Neuronal stem cell (in vitro differentiated cells): ENCODE data around the gene ANKS1A.
A peak's percentile ranks its signal among the peaks of the same experiment; 100 is the strongest.

ENCODE experiments used
- DNase-seq: peaks from one replicate; pipeline ENCODE4 v3.0.0-alpha.2; 2013; ENCODE audit warnings: low spot score
- H2AFZ ChIP-seq: one replicate; pipeline ENCODE4 v1.6.1; 2013; ENCODE audit warnings: mild to moderate bottlenecking, low read length, inconsistent platforms
- H2AK5ac ChIP-seq: 2 replicates; pipeline ENCODE4 v1.6.1; 2013; ENCODE audit warnings: low read depth, mild to moderate bottlenecking, inconsistent platforms, low read length, moderate library complexity, mixed read lengths
- H2BK120ac ChIP-seq: 2 replicates; pipeline ENCODE4 v1.6.1; 2013; ENCODE audit warnings: low read depth, mild to moderate bottlenecking, inconsistent platforms, low read length, moderate library complexity, mixed read lengths
- H2BK12ac ChIP-seq: one replicate; pipeline ENCODE4 v1.6.1; 2013; ENCODE audit warnings: low read length, inconsistent platforms
- H2BK15ac ChIP-seq: 2 replicates; pipeline ENCODE4 v1.6.1; 2013; ENCODE audit warnings: mild to moderate bottlenecking, low read length, inconsistent platforms, mixed read lengths
- H2BK5ac ChIP-seq: one replicate; pipeline ENCODE4 v1.6.1; 2013; ENCODE audit warnings: inconsistent platforms, mild to moderate bottlenecking, low read length, moderate library complexity
- H3K14ac ChIP-seq: one replicate; pipeline ENCODE4 v1.6.1; 2013; ENCODE audit warnings: low read length, inconsistent platforms
- H3K18ac ChIP-seq: 2 replicates; pipeline ENCODE4 v1.6.1; 2013; ENCODE audit warnings: low read length, inconsistent platforms
- H3K23ac ChIP-seq: 2 replicates; pipeline ENCODE4 v1.6.1; 2013; ENCODE audit warnings: low read depth, mild to moderate bottlenecking, mixed read lengths, low read length, inconsistent platforms; ENCODE audit not compliant: poor library complexity
- H3K27ac ChIP-seq: replicated peaks from 3 replicates; pipeline ENCODE4 v1.5.1; 2013; ENCODE audit warnings: low read length, inconsistent platforms
- H3K27me3 ChIP-seq, 3 experiments: 2 replicates each; pipeline ENCODE4 v1.6.1; 2013; ENCODE audit warnings: low read length in 3 of 3, mild to moderate bottlenecking in 2 of 3, inconsistent platforms in 1 of 3, low read depth in 1 of 3, mixed read lengths in 1 of 3, moderate library complexity in 1 of 3; ENCODE audit not compliant: control insufficient read depth in 3 of 3, insufficient read depth in 3 of 3
- H3K36me3 ChIP-seq, 2 donors: replicated peaks in 1 of 2; 2 replicates each; pipeline ENCODE4 v1.6.1; 2013; ENCODE audit warnings: low read length in 2 of 2; ENCODE audit not compliant: control insufficient read depth in 2 of 2, insufficient read depth in 2 of 2
- H3K4ac ChIP-seq: 2 replicates; pipeline ENCODE4 v1.6.1; 2013; ENCODE audit warnings: inconsistent platforms, mild to moderate bottlenecking, low read length, moderate library complexity
- H3K4me1 ChIP-seq, 2 donors: 1 replicate in 1 of 2; 2 replicates in 1 of 2; pipeline ENCODE4 v1.6.1; 2013; ENCODE audit warnings: low read length in 2 of 2, low read depth in 1 of 2; ENCODE audit not compliant: control insufficient read depth in 2 of 2, insufficient read depth in 1 of 2
- H3K4me2 ChIP-seq: one replicate; pipeline ENCODE4 v1.6.1; 2013; ENCODE audit warnings: mild to moderate bottlenecking, low read length, inconsistent platforms; ENCODE audit not compliant: insufficient read depth, poor library complexity, severe bottlenecking
- H3K4me3 ChIP-seq, 2 donors: 2 replicates each; pipeline ENCODE4 v1.5.1; 2013; ENCODE audit warnings: low read length in 2 of 2, mild to moderate bottlenecking in 2 of 2, inconsistent platforms in 1 of 2, moderate library complexity in 1 of 2
- H3K79me1 ChIP-seq: one replicate; pipeline ENCODE4 v1.6.1; 2013; ENCODE audit warnings: low read depth, mild to moderate bottlenecking, inconsistent platforms, low read length, moderate library complexity
- H3K9ac ChIP-seq: one replicate; pipeline ENCODE4 v1.6.1; 2013; ENCODE audit warnings: mild to moderate bottlenecking, low read depth, low read length, inconsistent platforms; ENCODE audit not compliant: poor library complexity
- H3K9me3 ChIP-seq, 2 donors: replicated peaks in 1 of 2; 2 replicates each; pipeline versions ENCODE3 to v1.6.1; 2013; ENCODE audit warnings: low read length in 2 of 2, mild to moderate bottlenecking in 2 of 2, inconsistent platforms in 1 of 2, low read depth in 1 of 2, mixed read lengths in 1 of 2, moderate library complexity in 1 of 2; ENCODE audit not compliant: control insufficient read depth in 2 of 2, insufficient read depth in 1 of 2
- H4K8ac ChIP-seq: one replicate; pipeline ENCODE4 v1.6.1; 2013; ENCODE audit warnings: low read depth, mild to moderate bottlenecking, inconsistent platforms, low read length, moderate library complexity
- H4K91ac ChIP-seq: one replicate; pipeline ENCODE4 v1.6.1; 2013; ENCODE audit warnings: low read length, low read depth, mild to moderate bottlenecking, inconsistent platforms; ENCODE audit not compliant: poor library complexity
- WGBS, 2 donors: extraction: QIAGEN DNeasy Blood & Tissue Kit; methylation state at CpG; one replicate each; pipeline ENCODE4 v1.1.7; 2013; ENCODE audit warnings: missing lambda C conversion rate in 2 of 2, mixed read lengths in 1 of 2; ENCODE audit not compliant: insufficient read length in 2 of 2, insufficient replicate concordance in 1 of 2; ENCODE audit errors: extremely low coverage in 2 of 2; 5-methylcytosine and 5-hydroxymethylcytosine counted together

Gene ANKS1A

DNA sequence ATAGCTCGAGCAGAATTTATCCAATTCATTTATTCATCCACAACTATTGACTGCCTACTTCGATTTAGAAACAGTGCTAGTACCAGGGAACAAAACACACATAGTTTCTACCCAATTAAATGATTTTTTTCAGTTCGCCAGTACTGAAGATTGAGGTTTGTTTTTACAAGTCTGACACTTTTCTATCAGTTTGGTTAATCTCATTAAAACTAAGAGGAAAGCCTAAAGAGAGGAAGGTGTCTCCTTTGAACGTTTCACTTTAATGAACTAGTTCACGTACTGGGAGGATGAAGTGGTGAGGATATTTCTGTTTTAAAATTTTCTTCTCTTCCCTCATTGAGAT lies 570 bp upstream of the ANKS1A start:
- Histone ChIP-seq H3K14ac (no peak overlapping the region), H2AK5ac (no peak overlapping the region), H3K4me2 (peak overlapping the region; percentile 71), H2BK5ac (no peak overlapping the region), H3K27me3 (no peaks in the 10 kb centered on the region), H3K36me3 (peaks cover 0 to 20% of the 10 kb centered on the region in 2 donors), H3K18ac (no peak overlapping the region), H2BK15ac (no peak overlapping the region), H3K9ac (no peak overlapping the region), H3K4ac (no peak overlapping the region), H3K4me3 (peak overlapping the region; percentile 71 to 95), H3K79me1 (peaks cover 5% of the 10 kb centered on the region), H3K4me1 (peaks cover 0 to 6% of the 10 kb centered on the region in 2 donors), H3K9me3 (peaks cover 0 to 3% of the 10 kb centered on the region in 2 donors), H2BK120ac (no peak overlapping the region), H2BK12ac (no peak overlapping the region), H3K23ac (no peak overlapping the region), H2AFZ (peak overlapping the region; percentile 91), H4K91ac (no peak overlapping the region), H3K27ac (peak overlapping the region; percentile 60), H4K8ac (no peak overlapping the region)
- no CpG with 5 or more reads among the region's 5 CpGs for whole genome bisulfite sequencing, 2 donors
- no peak for DNase-seq

DNA sequence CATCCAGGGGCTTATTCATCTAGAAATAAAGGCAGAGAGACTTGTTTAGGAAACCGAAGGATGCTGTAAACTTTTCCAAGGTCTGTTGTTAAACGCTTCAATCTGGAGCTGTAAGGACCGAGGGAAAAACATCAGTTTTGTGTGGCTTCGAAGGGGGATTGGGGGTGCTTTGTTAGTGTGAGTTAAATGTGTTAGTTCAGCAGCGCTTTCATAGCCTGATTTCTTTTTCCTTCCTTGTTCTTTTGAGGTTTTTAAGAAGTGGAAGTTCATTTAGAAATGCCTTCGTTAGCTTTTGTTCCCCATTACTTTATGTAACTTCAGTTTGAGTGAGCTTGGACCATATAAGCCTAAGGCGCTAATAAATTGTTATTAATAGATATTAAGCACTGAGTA lies 1.5 kb downstream of the ANKS1A start:
- Histone ChIP-seq H4K8ac (no peak overlapping the region), H2BK12ac (no peak overlapping the region), H3K4ac (no peak overlapping the region), H3K4me2 (no peak overlapping the region), H2AFZ (no peak overlapping the region), H3K18ac (no peak overlapping the region), H3K36me3 (peaks cover 0 to 1% of the 10 kb centered on the region in 2 donors), H3K23ac (no peak overlapping the region), H3K27me3 (no peaks in the 10 kb centered on the region), H3K4me3 (peak overlapping the region in 1 of 2 donors; percentile 71), H4K91ac (no peak overlapping the region), H3K9me3 (no peaks in the 10 kb centered on the region), H3K79me1 (peaks cover 5% of the 10 kb centered on the region), H2BK120ac (no peak overlapping the region), H2BK15ac (no peak overlapping the region), H3K14ac (no peak overlapping the region), H3K4me1 (peaks cover 0 to 10% of the 10 kb centered on the region in 2 donors), H3K9ac (no peak overlapping the region), H2BK5ac (no peak overlapping the region), H3K27ac (no peak overlapping the region), H2AK5ac (no peak overlapping the region)
- DNase-seq = no peak
- no CpG with 5 or more reads among the region's 7 CpGs for WGBS, 2 donors

DNA sequence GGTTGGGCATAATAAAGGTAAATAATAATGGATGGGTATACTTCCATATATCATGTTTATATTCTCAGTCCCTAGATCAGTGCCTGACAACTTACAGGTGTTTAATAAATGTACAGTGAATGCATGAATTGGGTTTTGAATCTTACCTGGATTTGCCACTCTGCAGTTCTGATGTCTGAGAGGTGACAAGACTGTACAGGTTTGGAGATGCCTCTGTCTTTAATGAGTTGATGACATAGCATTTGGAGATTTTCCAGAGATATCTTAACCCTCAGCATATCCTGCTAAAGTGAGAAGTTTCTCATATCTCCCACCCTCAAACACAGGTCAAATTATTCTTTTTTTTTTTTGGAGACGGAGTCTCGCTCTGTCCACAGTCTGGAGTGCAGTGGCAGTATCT lies 2.2 kb downstream of the ANKS1A start:
- DNase-seq = no peak
- no peak overlapping the region for H3K14ac ChIP-seq
- H3K9me3 ChIP-seq = no peaks in the 10 kb centered on the region
- no peak overlapping the region for H3K18ac ChIP-seq
- WGBS, 2 donors = no CpG with 5 or more reads among the region's 2 CpGs
- H3K9ac ChIP-seq = no peak overlapping the region
- no peak overlapping the region for H3K4ac ChIP-seq
- no peak overlapping the region for H3K4me3 ChIP-seq
- no peaks in the 10 kb centered on the region for H3K27me3 ChIP-seq
- no peak overlapping the region for H4K8ac ChIP-seq
- peaks cover 0 to 10% of the 10 kb centered on the region in 2 donors for H3K4me1 ChIP-seq
- H3K36me3 ChIP-seq = no peaks in the 10 kb centered on the region
- H3K4me2 ChIP-seq = no peak overlapping the region
- no peak overlapping the region for H2AFZ ChIP-seq
- H2BK12ac ChIP-seq = no peak overlapping the region
- H3K79me1 ChIP-seq = peaks cover 5% of the 10 kb centered on the region
- no peak overlapping the region for H3K27ac ChIP-seq
- no peak overlapping the region for H2BK120ac ChIP-seq
- no peak overlapping the region for H4K91ac ChIP-seq
- no peak overlapping the region for H2BK15ac ChIP-seq
- H2BK5ac ChIP-seq = no peak overlapping the region
- H3K23ac ChIP-seq = no peak overlapping the region
- no peak overlapping the region for H2AK5ac ChIP-seq

DNA sequence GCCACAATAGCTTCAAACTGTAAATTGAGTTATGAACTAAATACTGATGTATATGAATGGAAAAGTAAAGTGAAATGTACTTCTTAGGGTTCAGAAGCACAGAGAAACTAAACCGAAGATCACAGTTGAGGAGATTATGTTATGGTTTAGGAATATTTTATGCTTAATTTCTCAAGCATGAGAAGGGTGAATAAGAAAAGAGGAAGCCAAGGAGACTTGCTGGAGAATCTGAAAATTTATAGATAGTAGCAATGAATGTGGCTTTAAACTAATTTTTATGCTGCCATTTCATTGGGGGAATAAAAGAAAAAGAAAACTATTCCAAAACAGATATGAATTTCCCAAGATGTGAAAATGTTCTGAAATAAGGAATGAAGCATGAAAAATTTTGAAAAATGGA lies 5.6 kb downstream of the ANKS1A start:
- Histone ChIP-seq H3K27me3 (no peaks in the 10 kb centered on the region), H3K14ac (no peak overlapping the region), H3K4me1 (peaks cover 0 to 10% of the 10 kb centered on the region in 2 donors), H3K27ac (no peak overlapping the region), H2AFZ (no peak overlapping the region), H4K91ac (no peak overlapping the region), H2AK5ac (no peak overlapping the region), H3K18ac (no peak overlapping the region), H3K4me2 (no peak overlapping the region), H3K4ac (no peak overlapping the region), H3K9me3 (no peaks in the 10 kb centered on the region), H2BK15ac (no peak overlapping the region), H2BK12ac (no peak overlapping the region), H3K4me3 (no peak overlapping the region), H3K23ac (no peak overlapping the region), H4K8ac (no peak overlapping the region), H2BK120ac (no peak overlapping the region), H3K9ac (no peak overlapping the region), H2BK5ac (no peak overlapping the region), H3K79me1 (no peaks in the 10 kb centered on the region), H3K36me3 (no peaks in the 10 kb centered on the region)
- no peak for DNase-seq
- WGBS, 2 donors = no CpG with 5 or more reads among the region's 1 CpG
